ENCODE data around the gene IFNK.
A peak's percentile ranks its signal among the peaks of the same experiment; 100 is the strongest.

DNA sequence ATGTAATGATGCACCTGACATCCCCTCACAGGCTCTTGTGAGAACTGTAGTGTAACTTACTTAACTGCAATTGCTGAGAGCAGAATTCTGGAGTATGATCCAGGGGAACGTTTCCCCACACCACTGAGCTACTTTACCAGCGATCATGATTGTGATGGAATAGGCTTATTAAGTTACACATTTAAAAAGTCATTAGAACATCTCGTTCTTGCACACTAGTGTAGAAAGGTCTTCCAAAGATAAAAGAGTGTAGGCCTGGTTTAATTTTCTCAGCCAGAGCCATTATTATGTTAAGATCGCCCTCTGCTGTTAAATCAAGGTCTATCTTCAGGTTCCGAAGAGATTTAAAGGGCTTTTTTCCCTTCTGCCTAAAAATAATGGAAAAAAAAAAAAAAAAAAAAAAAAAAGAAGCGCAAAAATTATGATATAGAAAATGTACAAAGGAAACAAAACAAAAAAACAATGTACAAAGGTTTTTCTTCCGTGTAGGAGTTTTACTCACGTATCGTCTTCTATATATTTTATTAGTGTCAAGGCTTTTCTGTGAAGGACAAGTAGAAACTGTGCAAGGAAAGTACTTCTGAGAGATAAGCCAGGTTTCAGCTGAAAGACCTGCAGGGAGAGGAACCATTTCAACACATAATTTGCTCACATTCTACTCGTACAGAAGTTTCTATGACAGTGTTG lies 24.1 kb downstream of the IFNK start:
- TF ChIP-seq, protein P1, sequence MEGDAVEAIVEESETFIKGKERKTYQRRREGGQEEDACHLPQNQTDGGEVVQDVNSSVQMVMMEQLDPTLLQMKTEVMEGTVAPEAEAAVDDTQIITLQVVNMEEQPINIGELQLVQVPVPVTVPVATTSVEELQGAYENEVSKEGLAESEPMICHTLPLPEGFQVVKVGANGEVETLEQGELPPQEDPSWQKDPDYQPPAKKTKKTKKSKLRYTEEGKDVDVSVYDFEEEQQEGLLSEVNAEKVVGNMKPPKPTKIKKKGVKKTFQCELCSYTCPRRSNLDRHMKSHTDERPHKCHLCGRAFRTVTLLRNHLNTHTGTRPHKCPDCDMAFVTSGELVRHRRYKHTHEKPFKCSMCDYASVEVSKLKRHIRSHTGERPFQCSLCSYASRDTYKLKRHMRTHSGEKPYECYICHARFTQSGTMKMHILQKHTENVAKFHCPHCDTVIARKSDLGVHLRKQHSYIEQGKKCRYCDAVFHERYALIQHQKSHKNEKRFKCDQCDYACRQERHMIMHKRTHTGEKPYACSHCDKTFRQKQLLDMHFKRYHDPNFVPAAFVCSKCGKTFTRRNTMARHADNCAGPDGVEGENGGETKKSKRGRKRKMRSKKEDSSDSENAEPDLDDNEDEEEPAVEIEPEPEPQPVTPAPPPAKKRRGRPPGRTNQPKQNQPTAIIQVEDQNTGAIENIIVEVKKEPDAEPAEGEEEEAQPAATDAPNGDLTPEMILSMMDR (IDR thresholded peaks at IDR 0.05): peak; percentile 25 to 67 (median 54)
- no peak for TF ChIP-seq POLR2A (IDR thresholded peaks at IDR 0.05)

Measured in heart left ventricle (tissue), 13 donors.